ENCODE data around the gene PSG4.
"Not testable (repeated sequence)": the region's sequence is repeated elsewhere in the genome, so short reads cannot be mapped to it uniquely, and the experiment has no call there.

PSG4 gene

GRCh38 chr19:43192381-43193155, 12.9 kb downstream of the PSG4 start:
- not testable (repeated sequence) for H3K27me3 ChIP-seq (ENCODE audit: control insufficient read depth, insufficient read depth, low read length); H3K4me1 ChIP-seq (ENCODE audit: control insufficient read depth, insufficient read depth, low read length); H3K36me3 ChIP-seq (ENCODE audit: control insufficient read depth, insufficient read depth, low read length); H3K4me3 ChIP-seq (ENCODE audit: low read length); H3K9ac ChIP-seq (ENCODE audit: low read length); H3K9me3 ChIP-seq (ENCODE audit: control insufficient read depth, low read length)

- H3K9ac ChIP-seq (ENCODE audit: low read length); H3K4me3 ChIP-seq (ENCODE audit: low read length); H3K36me3 ChIP-seq (ENCODE audit: control insufficient read depth, insufficient read depth, low read length); H3K4me1 ChIP-seq (ENCODE audit: control insufficient read depth, insufficient read depth, low read length); H3K27me3 ChIP-seq (ENCODE audit: control insufficient read depth, insufficient read depth, low read length); H3K9me3 ChIP-seq (ENCODE audit: control insufficient read depth, low read length): not testable (repeated sequence)
Measured at GRCh38 chr19:43188092-43188491, 17.3 kb downstream of the PSG4 start.

GRCh38 chr19:43186311-43186935, 19.0 kb downstream of the PSG4 start, which contains the start of gene PSG5:
TSS of gene PSG5 (minus strand) at chr19:43186536. CDS start at chr19:43186405, 131 bp downstream.
- not testable (repeated sequence) for H3K4me1 ChIP-seq (ENCODE audit: control insufficient read depth, insufficient read depth, low read length); H3K36me3 ChIP-seq (ENCODE audit: control insufficient read depth, insufficient read depth, low read length); H3K9me3 ChIP-seq (ENCODE audit: control insufficient read depth, low read length); H3K4me3 ChIP-seq (ENCODE audit: low read length); H3K27me3 ChIP-seq (ENCODE audit: control insufficient read depth, insufficient read depth, low read length); H3K9ac ChIP-seq (ENCODE audit: low read length)

- not testable (repeated sequence) for H3K36me3 ChIP-seq (ENCODE audit: control insufficient read depth, insufficient read depth, low read length); H3K4me1 ChIP-seq (ENCODE audit: control insufficient read depth, insufficient read depth, low read length); H3K9ac ChIP-seq (ENCODE audit: low read length)
Measured at GRCh38 chr19:43181869-43182771, 23.3 kb downstream of the PSG4 start.

GRCh38 chr19:43179569-43180147, 25.8 kb downstream of the PSG4 start:
- H3K9ac ChIP-seq (ENCODE audit: low read length); H3K4me3 ChIP-seq (ENCODE audit: low read length); H3K9me3 ChIP-seq (ENCODE audit: control insufficient read depth, low read length); H3K27me3 ChIP-seq (ENCODE audit: control insufficient read depth, insufficient read depth, low read length); H3K36me3 ChIP-seq (ENCODE audit: control insufficient read depth, insufficient read depth, low read length); H3K4me1 ChIP-seq (ENCODE audit: control insufficient read depth, insufficient read depth, low read length): not testable (repeated sequence)

More at GRCh38 chr19:43181869-43182771, 23.3 kb downstream of the PSG4 start:
- not testable (repeated sequence) for H3K9me3 ChIP-seq (ENCODE audit: control insufficient read depth, low read length); H3K27me3 ChIP-seq (ENCODE audit: control insufficient read depth, insufficient read depth, low read length); H3K4me3 ChIP-seq (ENCODE audit: low read length)

GRCh38 chr19:43178577-43178976, 26.9 kb downstream of the PSG4 start:
- H3K27me3 ChIP-seq (ENCODE audit: control insufficient read depth, insufficient read depth, low read length); H3K4me1 ChIP-seq (ENCODE audit: control insufficient read depth, insufficient read depth, low read length); H3K4me3 ChIP-seq (ENCODE audit: low read length); H3K9me3 ChIP-seq (ENCODE audit: control insufficient read depth, low read length); H3K9ac ChIP-seq (ENCODE audit: low read length); H3K36me3 ChIP-seq (ENCODE audit: control insufficient read depth, insufficient read depth, low read length): not testable (repeated sequence)

- H3K27me3 ChIP-seq (ENCODE audit: control insufficient read depth, insufficient read depth, low read length); H3K9ac ChIP-seq (ENCODE audit: low read length); H3K36me3 ChIP-seq (ENCODE audit: control insufficient read depth, insufficient read depth, low read length); H3K9me3 ChIP-seq (ENCODE audit: control insufficient read depth, low read length); H3K4me3 ChIP-seq (ENCODE audit: low read length); H3K4me1 ChIP-seq (ENCODE audit: control insufficient read depth, insufficient read depth, low read length): not testable (repeated sequence)
Measured at GRCh38 chr19:43165906-43166305, 39.5 kb downstream of the PSG4 start.

- H3K27me3 ChIP-seq (ENCODE audit: control insufficient read depth, insufficient read depth, low read length); H3K36me3 ChIP-seq (ENCODE audit: control insufficient read depth, insufficient read depth, low read length); H3K4me3 ChIP-seq (ENCODE audit: low read length); H3K4me1 ChIP-seq (ENCODE audit: control insufficient read depth, insufficient read depth, low read length); H3K9ac ChIP-seq (ENCODE audit: low read length); H3K9me3 ChIP-seq (ENCODE audit: control insufficient read depth, low read length): not testable (repeated sequence)
Measured at GRCh38 chr19:43163135-43163534, 42.3 kb downstream of the PSG4 start.

GRCh38 chr19:43162261-43162660, 43.2 kb downstream of the PSG4 start:
- H3K9ac ChIP-seq (ENCODE audit: low read length); H3K4me3 ChIP-seq (ENCODE audit: low read length); H3K27me3 ChIP-seq (ENCODE audit: control insufficient read depth, insufficient read depth, low read length); H3K4me1 ChIP-seq (ENCODE audit: control insufficient read depth, insufficient read depth, low read length); H3K36me3 ChIP-seq (ENCODE audit: control insufficient read depth, insufficient read depth, low read length); H3K9me3 ChIP-seq (ENCODE audit: control insufficient read depth, low read length): not testable (repeated sequence)

GRCh38 chr19:43152214-43152613, 53.2 kb downstream of the PSG4 start:
- no peaks in the 10 kb centered on the region for H3K9me3 ChIP-seq (ENCODE audit: control insufficient read depth, low read length)
- H3K27me3 ChIP-seq (ENCODE audit: control insufficient read depth, insufficient read depth, low read length): no peaks in the 10 kb centered on the region
- no peak overlapping the region for H3K9ac ChIP-seq (ENCODE audit: low read length)
- no peaks in the 10 kb centered on the region for H3K36me3 ChIP-seq (ENCODE audit: control insufficient read depth, insufficient read depth, low read length)
- H3K4me1 ChIP-seq (ENCODE audit: control insufficient read depth, insufficient read depth, low read length): no peaks in the 10 kb centered on the region
- no peak overlapping the region for H3K4me3 ChIP-seq (ENCODE audit: low read length)

GRCh38 chr19:43149788-43150187, 55.6 kb downstream of the PSG4 start:
- H3K4me3 ChIP-seq (ENCODE audit: low read length); H3K9ac ChIP-seq (ENCODE audit: low read length); H3K27me3 ChIP-seq (ENCODE audit: control insufficient read depth, insufficient read depth, low read length); H3K9me3 ChIP-seq (ENCODE audit: control insufficient read depth, low read length); H3K36me3 ChIP-seq (ENCODE audit: control insufficient read depth, insufficient read depth, low read length); H3K4me1 ChIP-seq (ENCODE audit: control insufficient read depth, insufficient read depth, low read length): not testable (repeated sequence)

- Histone ChIP-seq H3K9ac (ENCODE audit: low read length) (no peak overlapping the region), H3K36me3 (ENCODE audit: control insufficient read depth, insufficient read depth, low read length) (no peaks in the 10 kb centered on the region), H3K4me1 (ENCODE audit: control insufficient read depth, insufficient read depth, low read length) (no peaks in the 10 kb centered on the region), H3K9me3 (ENCODE audit: control insufficient read depth, low read length) (no peaks in the 10 kb centered on the region), H3K27me3 (ENCODE audit: control insufficient read depth, insufficient read depth, low read length) (no peaks in the 10 kb centered on the region), H3K4me3 (ENCODE audit: low read length) (no peak overlapping the region)
Measured at GRCh38 chr19:43148233-43148632, 57.2 kb downstream of the PSG4 start.
